Activated naive CD4-positive, alpha-beta T cell treated with anti-CD3 and anti-CD28 coated beads for 36 hours (primary cell): ENCODE data around the gene COL7A1. TPM values are rescaled to one million over a fixed set of nuclear protein-coding genes. Genes with fewer than 3 reads are reported as not detected.
"Not testable (repeated sequence)": the region's sequence is repeated elsewhere in the genome, so short reads cannot be mapped to it uniquely, and the experiment has no call there.

ENCODE experiments used
- CTCF ChIA-PET: fragments of 350-600 bp; sonication (Branson Sonifier 250); formaldehyde crosslinking; loops from one replicate; lab custom pipeline; 2021; ENCODE audit warnings: antibody characterized with exemption; lab: Charles Lee
- DNase-seq: peaks from one replicate; pipeline ENCODE4 v3.0.0-alpha.2; 2020
- H3K27ac Mint-ChIP-seq: one replicate; pipeline ENCODE4 v1.8.0; 2021; ENCODE audit warnings: mild to moderate bottlenecking, mixed read lengths
- H3K27me3 Mint-ChIP-seq: one replicate; pipeline ENCODE4 v1.8.0; 2021; ENCODE audit warnings: low read depth, mixed read lengths
- H3K36me3 Mint-ChIP-seq: one replicate; pipeline ENCODE4 v1.8.0; 2021; ENCODE audit warnings: low read depth, mixed read lengths
- H3K4me1 Mint-ChIP-seq: one replicate; pipeline ENCODE4 v1.8.0; 2021; ENCODE audit warnings: low read depth, mixed read lengths
- H3K4me3 Mint-ChIP-seq: one replicate; pipeline ENCODE4 v1.8.0; 2021; ENCODE audit warnings: mild to moderate bottlenecking, moderate library complexity, mixed read lengths
- H3K9me3 Mint-ChIP-seq: one replicate; pipeline ENCODE4 v1.8.0; 2021; ENCODE audit warnings: mixed read lengths
- intact Hi-C: fragments of 100-400 bp; cut with micrococcal nuclease; formaldehyde crosslinking; loops from one replicate; pipeline ENCODE4 v1.15.1; 2023
- total RNA-seq, 2 experiments: library from RNA; stranded (reverse); gene quantifications; one replicate each; pipeline ENCODE4 v1.2.3, GENCODE V29; 2021

COL7A1 gene
- total RNA-seq, 2 experiments from 2014 or later = 0.84 to 1.0 TPM

GRCh38 chr3:48546203-48546829 lies 48.8 kb downstream of the COL7A1 start:
- no peak overlapping the region for H3K27ac Mint-ChIP-seq
- peaks cover 1% of the 10 kb centered on the region for H3K9me3 Mint-ChIP-seq
- H3K4me1 Mint-ChIP-seq = peaks cover 4% of the 10 kb centered on the region
- no peak for DNase-seq
- intact Hi-C loops = no loop called here
- CTCF ChIA-PET = interaction anchor here (0.7 to 7.1 kb wide), 2 partner anchors 110 to 145 kb away, joined by 4 to 83 read pairs; no protein-coding TSS in a partner anchor
- H3K36me3 Mint-ChIP-seq = no peaks in the 10 kb centered on the region
- no peaks in the 10 kb centered on the region for H3K27me3 Mint-ChIP-seq
- H3K4me3 Mint-ChIP-seq = no peak overlapping the region

- no peak overlapping the region for H3K27ac Mint-ChIP-seq
- CTCF ChIA-PET = interaction anchor here (1.1 to 1.7 kb wide), 3 partner anchors 14 to 108 kb away, joined by 4 to 8 read pairs (median 4); no protein-coding TSS in a partner anchor
- intact Hi-C loops = no loop called here
- DNase-seq = no peak
- H3K9me3 Mint-ChIP-seq = peaks cover 1% of the 10 kb centered on the region
- no peaks in the 10 kb centered on the region for H3K36me3 Mint-ChIP-seq
- no peaks in the 10 kb centered on the region for H3K27me3 Mint-ChIP-seq
- peaks cover 4% of the 10 kb centered on the region for H3K4me1 Mint-ChIP-seq
- no peak overlapping the region for H3K4me3 Mint-ChIP-seq
Measured at GRCh38 chr3:48544141-48544540, 51.0 kb downstream of the COL7A1 start.

- peaks cover 1% of the 10 kb centered on the region for H3K9me3 Mint-ChIP-seq
- no peak overlapping the region for H3K4me3 Mint-ChIP-seq
- H3K27me3 Mint-ChIP-seq = no peaks in the 10 kb centered on the region
- H3K27ac Mint-ChIP-seq = no peak overlapping the region
- no peak for DNase-seq
- CTCF ChIA-PET = interaction anchor here (1.1 kb wide), 1 partner anchor 15 kb away, joined by 4 read pairs; no protein-coding TSS in a partner anchor
- intact Hi-C loops = no loop called here
- no peaks in the 10 kb centered on the region for H3K36me3 Mint-ChIP-seq
- H3K4me1 Mint-ChIP-seq = peaks cover 2% of the 10 kb centered on the region
Measured at GRCh38 chr3:48543271-48543866, 51.8 kb downstream of the COL7A1 start.

GRCh38 chr3:48538451-48538850 lies 56.7 kb downstream of the COL7A1 start:
- no peak for DNase-seq
- Mint-ChIP-seq H3K4me1 (no peaks in the 10 kb centered on the region), H3K27ac (no peak overlapping the region), H3K27me3 (no peaks in the 10 kb centered on the region), H3K36me3 (peaks cover 3% of the 10 kb centered on the region), H3K9me3 (peaks cover 1% of the 10 kb centered on the region), H3K4me3 (no peak overlapping the region)
- intact Hi-C loops = no loop called here
- CTCF ChIA-PET = interaction anchor here (0.6 kb wide), 1 partner anchor 1201 kb away, joined by 3 read pairs; no protein-coding TSS in a partner anchor

- intact Hi-C loops = no loop called here
- Mint-ChIP-seq H3K36me3 (peaks cover 3% of the 10 kb centered on the region), H3K4me1 (no peaks in the 10 kb centered on the region), H3K27me3 (no peaks in the 10 kb centered on the region), H3K9me3 (no peaks in the 10 kb centered on the region), H3K27ac (no peak overlapping the region), H3K4me3 (no peak overlapping the region)
- DNase-seq = no peak
- CTCF ChIA-PET = interaction anchor here (1.0 to 1.3 kb wide), 2 partner anchors 11 to 12 kb away, joined by 3 to 6 read pairs; no protein-coding TSS in a partner anchor
Measured at GRCh38 chr3:48536785-48537184, 58.3 kb downstream of the COL7A1 start.

- Mint-ChIP-seq H3K4me1 (no peaks in the 10 kb centered on the region), H3K9me3 (no peaks in the 10 kb centered on the region), H3K27me3 (no peaks in the 10 kb centered on the region), H3K27ac (no peak overlapping the region), H3K4me3 (no peak overlapping the region), H3K36me3 (peaks cover 3% of the 10 kb centered on the region)
- no peak for DNase-seq
- intact Hi-C loops = no loop called here
- CTCF ChIA-PET = interaction anchor here (1.0 to 1.3 kb wide), 2 partner anchors 12 to 13 kb away, joined by 3 to 6 read pairs; no protein-coding TSS in a partner anchor
Measured at GRCh38 chr3:48536116-48536515, 59.0 kb downstream of the COL7A1 start.

GRCh38 chr3:48535578-48535977 lies 59.6 kb downstream of the COL7A1 start:
- no peak overlapping the region for H3K4me3 Mint-ChIP-seq
- H3K27me3 Mint-ChIP-seq = no peaks in the 10 kb centered on the region
- intact Hi-C loops = no loop called here
- no peaks in the 10 kb centered on the region for H3K9me3 Mint-ChIP-seq
- CTCF ChIA-PET = no interaction called here
- H3K4me1 Mint-ChIP-seq = no peaks in the 10 kb centered on the region
- no peak overlapping the region for H3K27ac Mint-ChIP-seq
- peaks cover 3% of the 10 kb centered on the region for H3K36me3 Mint-ChIP-seq
- no peak for DNase-seq

GRCh38 chr3:48532977-48533337 lies 62.2 kb downstream of the COL7A1 start:
- DNase-seq = no peak
- Mint-ChIP-seq H3K4me1 (no peaks in the 10 kb centered on the region), H3K9me3 (no peaks in the 10 kb centered on the region), H3K36me3 (peaks cover 4% of the 10 kb centered on the region), H3K27me3 (no peaks in the 10 kb centered on the region), H3K4me3 (no peak overlapping the region), H3K27ac (no peak overlapping the region)
- intact Hi-C loops = no loop called here
- CTCF ChIA-PET = interaction anchor here (0.6 to 1.6 kb wide), 3 partner anchors 26 to 132 kb away, joined by 3 to 4 read pairs (median 3); no protein-coding TSS in a partner anchor

GRCh38 chr3:48532271-48532976 lies 62.7 kb downstream of the COL7A1 start:
- CTCF ChIA-PET = interaction anchor here (0.8 to 1.6 kb wide), 4 partner anchors 17 to 96 kb away, joined by 3 to 4 read pairs (median 3); no protein-coding TSS in a partner anchor
- intact Hi-C loops = no loop called here
- H3K27me3 Mint-ChIP-seq = no peaks in the 10 kb centered on the region
- no peak overlapping the region for H3K4me3 Mint-ChIP-seq
- H3K27ac Mint-ChIP-seq = no peak overlapping the region
- H3K4me1 Mint-ChIP-seq = no peaks in the 10 kb centered on the region
- H3K36me3 Mint-ChIP-seq = peaks cover 5% of the 10 kb centered on the region
- no peak for DNase-seq
- H3K9me3 Mint-ChIP-seq = no peaks in the 10 kb centered on the region

GRCh38 chr3:48530701-48531100 lies 64.4 kb downstream of the COL7A1 start:
- H3K4me1 Mint-ChIP-seq, intact Hi-C loops, H3K9me3 Mint-ChIP-seq, DNase-seq, H3K36me3 Mint-ChIP-seq, H3K4me3 Mint-ChIP-seq, H3K27me3 Mint-ChIP-seq, H3K27ac Mint-ChIP-seq: not testable (repeated sequence)
- CTCF ChIA-PET = interaction anchor here (2.1 kb wide), 1 partner anchor 19 kb away, joined by 11 read pairs; no protein-coding TSS in a partner anchor

GRCh38 chr3:48528754-48529153 lies 66.4 kb downstream of the COL7A1 start:
- no peaks in the 10 kb centered on the region for H3K4me1 Mint-ChIP-seq
- H3K9me3 Mint-ChIP-seq = no peaks in the 10 kb centered on the region
- H3K27me3 Mint-ChIP-seq = no peaks in the 10 kb centered on the region
- peaks cover 4% of the 10 kb centered on the region for H3K36me3 Mint-ChIP-seq
- H3K27ac Mint-ChIP-seq = no peak overlapping the region
- no peak for DNase-seq
- H3K4me3 Mint-ChIP-seq = no peak overlapping the region
- intact Hi-C loops = no loop called here
- CTCF ChIA-PET = interaction anchor here (1.6 kb wide), 1 partner anchor 92 kb away, joined by 4 read pairs; no protein-coding TSS in a partner anchor

GRCh38 chr3:48528048-48528447 lies 67.1 kb downstream of the COL7A1 start:
- CTCF ChIA-PET = interaction anchor here (1.6 kb wide), 1 partner anchor 92 kb away, joined by 4 read pairs; no protein-coding TSS in a partner anchor

More at GRCh38 chr3:48528048-48528447, 67.1 kb downstream of the COL7A1 start:
- Mint-ChIP-seq H3K9me3 (no peaks in the 10 kb centered on the region), H3K27ac (no peak overlapping the region), H3K4me1 (no peaks in the 10 kb centered on the region), H3K36me3 (peaks cover 4% of the 10 kb centered on the region), H3K27me3 (no peaks in the 10 kb centered on the region), H3K4me3 (no peak overlapping the region)
- no peak for DNase-seq
- intact Hi-C loops = no loop called here
